MM.1S (cell line): ENCODE data around the gene PIAS2.

Source experiments
- DNase-seq: peaks from one replicate; pipeline ENCODE4 v3.0.0-alpha.2; 2015
- H2AFZ ChIP-seq: fragments of 300-600 bp; sonication (generic); 2 replicates; pipeline ENCODE4 v1.6.0; 2016; ENCODE audit warnings: antibody characterized with exemption, low read length
- H3F3A ChIP-seq: fragments of 300-600 bp; sonication (generic); 2 replicates; pipeline ENCODE4 v1.6.1; 2016; ENCODE audit warnings: mild to moderate bottlenecking, antibody characterized with exemption, low read length, moderate library complexity, mixed read lengths; ENCODE audit not compliant: insufficient read depth
- H3K27ac ChIP-seq: fragments of 300-600 bp; sonication (generic); 2 replicates; pipeline ENCODE4 v1.5.1; 2016; ENCODE audit warnings: mild to moderate bottlenecking, low read length
- H3K27me3 ChIP-seq: fragments of 300-600 bp; sonication (generic); replicated peaks from 2 replicates; pipeline ENCODE4 v1.6.0; 2016; ENCODE audit warnings: low read length; ENCODE audit not compliant: insufficient read depth
- H3K36me3 ChIP-seq: fragments of 300-600 bp; sonication (generic); replicated peaks from 2 replicates; pipeline ENCODE4 v1.6.1; 2016; ENCODE audit warnings: mild to moderate bottlenecking, low read length, mixed read lengths; ENCODE audit not compliant: insufficient read depth
- H3K4me1 ChIP-seq: fragments of 300-600 bp; sonication (generic); 2 replicates; pipeline ENCODE4 v1.6.1; 2016; ENCODE audit warnings: low read length, mixed read lengths
- H3K4me2 ChIP-seq: fragments of 300-600 bp; sonication (generic); 2 replicates; pipeline ENCODE4 v1.6.0; 2016; ENCODE audit warnings: low read depth, low read length
- H3K4me3 ChIP-seq: fragments of 300-600 bp; sonication (generic); 2 replicates; pipeline ENCODE4 v1.5.1; 2016; ENCODE audit warnings: low read length, mixed read lengths
- H3K79me2 ChIP-seq: fragments of 300-600 bp; sonication (generic); 2 replicates; pipeline ENCODE4 v1.6.1; 2016; ENCODE audit warnings: mixed run types, low read length, mixed read lengths
- H3K9ac ChIP-seq: fragments of 300-600 bp; sonication (generic); 2 replicates; pipeline ENCODE4 v1.6.1; 2016; ENCODE audit warnings: low read length, mixed read lengths
- H3K9me2 ChIP-seq: fragments of 300-600 bp; sonication (generic); replicated peaks from 2 replicates; pipeline ENCODE4 v1.6.1; 2016; ENCODE audit warnings: mild to moderate bottlenecking, low read length, mixed read lengths; ENCODE audit not compliant: insufficient read depth
- H3K9me3 ChIP-seq: fragments of 300-600 bp; sonication (generic); replicated peaks from 2 replicates; pipeline ENCODE4 v1.6.1; 2016; ENCODE audit warnings: mild to moderate bottlenecking, low read length, mixed read lengths; ENCODE audit not compliant: insufficient read depth
- H4K20me1 ChIP-seq: fragments of 300-600 bp; sonication (generic); 2 replicates; pipeline ENCODE4 v1.6.1; 2016; ENCODE audit warnings: mild to moderate bottlenecking, low read length, moderate library complexity, mixed read lengths; ENCODE audit not compliant: insufficient read depth
- CTCF ChIP-seq: fragments of 300-600 bp; sonication (generic); IDR thresholded peaks from 2 replicates; pipeline ENCODE4 v1.5.1; 2016; ENCODE audit warnings: antibody characterized with exemption, low read length, mixed read lengths
- EZH2 ChIP-seq: fragments of 300-600 bp; sonication (generic); optimal IDR thresholded peaks from 2 replicates; pipeline ENCODE3; 2017; ENCODE audit warnings: low read depth, mild to moderate bottlenecking, antibody characterized with exemption, low read length, mixed read lengths
- EZH2phosphoT487 ChIP-seq: fragments of 300-600 bp; sonication (generic); IDR thresholded peaks from 2 replicates; pipeline ENCODE4 v1.6.1; 2018; ENCODE audit warnings: antibody characterized with exemption, low read length

The PIAS2 gene

GRCh38 chr18:46831434-46831833 lies 85.9 kb downstream of the PIAS2 start:
- no peaks in the 10 kb centered on the region for H3K27me3 ChIP-seq
- no peak overlapping the region for H3K9ac ChIP-seq
- no peak for DNase-seq
- H3K9me3 ChIP-seq, result no peaks in the 10 kb centered on the region
- H3K36me3 ChIP-seq, result peaks cover 7% of the 10 kb centered on the region; the same call in 1 of the 2 replicates
- no peak overlapping the region for H3K27ac ChIP-seq
- no peaks in the 10 kb centered on the region for H3F3A ChIP-seq
- H2AFZ ChIP-seq, result no peak overlapping the region
- no peak overlapping the region for H3K4me2 ChIP-seq
- no peaks in the 10 kb centered on the region for H3K79me2 ChIP-seq
- TF ChIP-seq EZH2phosphoT487 (no peak), CTCF (no peak), EZH2 (no peak)
- H4K20me1 ChIP-seq, result no peaks in the 10 kb centered on the region
- no peak overlapping the region for H3K4me3 ChIP-seq
- no peaks in the 10 kb centered on the region for H3K9me2 ChIP-seq
- no peaks in the 10 kb centered on the region for H3K4me1 ChIP-seq

GRCh38 chr18:46830633-46831032 lies 86.7 kb downstream of the PIAS2 start:
- no peak overlapping the region for H3K27ac ChIP-seq

GRCh38 chr18:46829947-46830346 lies 87.4 kb downstream of the PIAS2 start:
- Histone ChIP-seq H3K27me3 (no peaks in the 10 kb centered on the region), H3K27ac (no peak overlapping the region), H3K9me2 (no peaks in the 10 kb centered on the region), H3K4me2 (no peak overlapping the region), H4K20me1 (no peaks in the 10 kb centered on the region), H3F3A (no peaks in the 10 kb centered on the region), H3K4me1 (no peaks in the 10 kb centered on the region), H3K9me3 (no peaks in the 10 kb centered on the region), H2AFZ (no peak overlapping the region), H3K36me3 (peaks cover 5% of the 10 kb centered on the region; the same call in 1 of the 2 replicates), H3K79me2 (no peaks in the 10 kb centered on the region), H3K4me3 (no peak overlapping the region), H3K9ac (no peak overlapping the region)
- TF ChIP-seq CTCF (no peak), EZH2phosphoT487 (no peak), EZH2 (no peak)
- no peak for DNase-seq

More at GRCh38 chr18:46830633-46831032, 86.7 kb downstream of the PIAS2 start:
- no peak for TF ChIP-seq EZH2phosphoT487
- TF ChIP-seq CTCF, result no peak
- TF ChIP-seq EZH2, result no peak
- Histone ChIP-seq H3F3A (no peaks in the 10 kb centered on the region), H4K20me1 (no peaks in the 10 kb centered on the region), H3K9me3 (no peaks in the 10 kb centered on the region), H3K9ac (no peak overlapping the region), H3K79me2 (no peaks in the 10 kb centered on the region), H3K4me1 (no peaks in the 10 kb centered on the region), H3K9me2 (no peaks in the 10 kb centered on the region), H3K36me3 (peaks cover 5% of the 10 kb centered on the region; the same call in 1 of the 2 replicates), H2AFZ (no peak overlapping the region), H3K4me2 (no peak overlapping the region), H3K27me3 (no peaks in the 10 kb centered on the region), H3K4me3 (no peak overlapping the region)
- DNase-seq, result no peak
